K562 (cell line): ENCODE data around the gene KCNQ4.

Source experiments
- ADNP ChIP-seq: fragments of 200-800 bp; sonication (Bioruptor generic); IDR thresholded peaks from 2 replicates; pipeline ENCODE4 v1.6.1; 2016; ENCODE audit warnings: missing genetic modification characterization, missing compliant biosample characterization
- EP300 ChIP-seq: IDR thresholded peaks from 2 replicates; pipeline ENCODE4 v1.6.1; 2012; ENCODE audit warnings: low read length, improper control_type of control experiment
- FOXM1 ChIP-seq, 2 experiments: fragments of 450-650 bp in 1 of 2; sonication (generic) in 1 of 2; formaldehyde crosslinking in 1 of 2; IDR thresholded peaks; 2 replicates each; pipeline versions ENCODE4 v1.6.1 to v1.9.0; 2017 to 2022; ENCODE audit warnings: low read depth in 2 of 2, mild to moderate bottlenecking in 2 of 2, missing genetic modification reagents in 1 of 2, moderate library complexity in 1 of 2
- HMGN3 ChIP-seq: IDR thresholded peaks from 2 replicates; pipeline ENCODE4 v1.6.1; 2011; ENCODE audit warnings: borderline replicate concordance, low read depth, mild to moderate bottlenecking, mixed read lengths, low read length; ENCODE audit not compliant: insufficient read length; ENCODE audit errors: extremely low read depth
- MXI1 ChIP-seq: IDR thresholded peaks from 2 replicates; pipeline ENCODE4 v1.6.1; 2011; ENCODE audit warnings: low read depth, mild to moderate bottlenecking, improper control_type of control experiment, low read length
- SP1 ChIP-seq: sonication (generic); formaldehyde crosslinking; IDR thresholded peaks from 2 replicates; pipeline ENCODE4 v1.8.1; 2022; ENCODE audit warnings: mild to moderate bottlenecking, missing genetic modification reagents
- TAF1 ChIP-seq: IDR thresholded peaks from 2 replicates; pipeline ENCODE4 v1.6.1; 2011; ENCODE audit warnings: mild to moderate bottlenecking, low read length, moderate library complexity; ENCODE audit not compliant: insufficient read depth, control insufficient read depth, severe bottlenecking; ENCODE audit errors: extremely low read depth
- THRAP3 ChIP-seq: fragments of 450-650 bp; IDR thresholded peaks from 2 replicates; pipeline ENCODE4 v1.6.1; 2016; ENCODE audit warnings: mild to moderate bottlenecking, inconsistent platforms, borderline replicate concordance
- TF ChIP-seq, protein P1 (sequence below): fragments of 200-800 bp; sonication (Bioruptor generic); IDR thresholded peaks from 2 replicates; pipeline ENCODE4 v1.6.1; 2016; ENCODE audit warnings: missing genetic modification characterization, missing compliant biosample characterization
- TF ChIP-seq, protein P2 (sequence below), 3 experiments: IDR thresholded peaks in 2 of 3; conservative IDR thresholded peaks in 1 of 3; 2 replicates each; pipeline ENCODE4 v1.5.1; 2011 to 2012; ENCODE audit warnings: low read length in 3 of 3, mild to moderate bottlenecking in 3 of 3, control low read depth in 2 of 3, improper control_type of control experiment in 1 of 3, inconsistent platforms in 1 of 3, low read depth in 1 of 3, mixed read lengths in 1 of 3, moderate library complexity in 1 of 3; ENCODE audit not compliant: insufficient read depth in 2 of 3
- TF ChIP-seq, protein P3 (sequence below): sonication (generic); formaldehyde crosslinking; IDR thresholded peaks from 2 replicates; pipeline ENCODE4 v1.9.0; 2022; ENCODE audit warnings: mild to moderate bottlenecking, missing genetic modification reagents

DNA sequence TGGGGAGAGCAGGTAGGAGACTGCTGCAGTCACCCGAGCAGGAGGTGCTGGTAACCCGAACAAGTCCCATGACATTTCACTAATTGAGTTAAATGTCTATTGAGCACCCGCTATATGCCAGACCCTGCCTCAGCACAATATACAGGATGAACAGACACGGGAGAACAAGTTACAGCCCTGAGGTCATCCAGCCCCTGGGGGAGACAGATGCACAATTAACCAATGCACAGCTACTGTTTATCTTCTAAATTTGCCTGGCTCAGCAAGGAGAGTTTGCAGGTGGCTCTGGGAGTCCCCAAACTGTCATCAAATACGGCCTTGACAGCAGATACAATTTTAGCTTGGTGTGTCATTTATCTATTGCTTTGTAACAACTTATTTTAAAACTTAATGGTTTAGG, 60.5 kb downstream of the KCNQ4 start:
- TF ChIP-seq FOXM1 (IDR thresholded peaks at IDR 0.05; ENCODE audit: low read depth) (no peak), FOXM1 (CRISPR knock-in tag; IDR thresholded peaks at IDR 0.05; ENCODE audit: low read depth) (no peak), TAF1 (no peak), SP1 (CRISPR knock-in tag) (no peak), HMGN3 (no peak), MXI1 (no peak), EP300 (no peak), THRAP3 (no peak), ADNP (tag) (no peak)
- TF ChIP-seq, protein P1, sequence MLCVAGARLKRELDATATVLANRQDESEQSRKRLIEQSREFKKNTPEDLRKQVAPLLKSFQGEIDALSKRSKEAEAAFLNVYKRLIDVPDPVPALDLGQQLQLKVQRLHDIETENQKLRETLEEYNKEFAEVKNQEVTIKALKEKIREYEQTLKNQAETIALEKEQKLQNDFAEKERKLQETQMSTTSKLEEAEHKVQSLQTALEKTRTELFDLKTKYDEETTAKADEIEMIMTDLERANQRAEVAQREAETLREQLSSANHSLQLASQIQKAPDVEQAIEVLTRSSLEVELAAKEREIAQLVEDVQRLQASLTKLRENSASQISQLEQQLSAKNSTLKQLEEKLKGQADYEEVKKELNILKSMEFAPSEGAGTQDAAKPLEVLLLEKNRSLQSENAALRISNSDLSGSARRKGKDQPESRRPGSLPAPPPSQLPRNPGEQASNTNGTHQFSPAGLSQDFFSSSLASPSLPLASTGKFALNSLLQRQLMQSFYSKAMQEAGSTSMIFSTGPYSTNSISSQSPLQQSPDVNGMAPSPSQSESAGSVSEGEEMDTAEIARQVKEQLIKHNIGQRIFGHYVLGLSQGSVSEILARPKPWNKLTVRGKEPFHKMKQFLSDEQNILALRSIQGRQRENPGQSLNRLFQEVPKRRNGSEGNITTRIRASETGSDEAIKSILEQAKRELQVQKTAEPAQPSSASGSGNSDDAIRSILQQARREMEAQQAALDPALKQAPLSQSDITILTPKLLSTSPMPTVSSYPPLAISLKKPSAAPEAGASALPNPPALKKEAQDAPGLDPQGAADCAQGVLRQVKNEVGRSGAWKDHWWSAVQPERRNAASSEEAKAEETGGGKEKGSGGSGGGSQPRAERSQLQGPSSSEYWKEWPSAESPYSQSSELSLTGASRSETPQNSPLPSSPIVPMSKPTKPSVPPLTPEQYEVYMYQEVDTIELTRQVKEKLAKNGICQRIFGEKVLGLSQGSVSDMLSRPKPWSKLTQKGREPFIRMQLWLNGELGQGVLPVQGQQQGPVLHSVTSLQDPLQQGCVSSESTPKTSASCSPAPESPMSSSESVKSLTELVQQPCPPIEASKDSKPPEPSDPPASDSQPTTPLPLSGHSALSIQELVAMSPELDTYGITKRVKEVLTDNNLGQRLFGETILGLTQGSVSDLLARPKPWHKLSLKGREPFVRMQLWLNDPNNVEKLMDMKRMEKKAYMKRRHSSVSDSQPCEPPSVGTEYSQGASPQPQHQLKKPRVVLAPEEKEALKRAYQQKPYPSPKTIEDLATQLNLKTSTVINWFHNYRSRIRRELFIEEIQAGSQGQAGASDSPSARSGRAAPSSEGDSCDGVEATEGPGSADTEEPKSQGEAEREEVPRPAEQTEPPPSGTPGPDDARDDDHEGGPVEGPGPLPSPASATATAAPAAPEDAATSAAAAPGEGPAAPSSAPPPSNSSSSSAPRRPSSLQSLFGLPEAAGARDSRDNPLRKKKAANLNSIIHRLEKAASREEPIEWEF: no peak
- TF ChIP-seq, protein P2, sequence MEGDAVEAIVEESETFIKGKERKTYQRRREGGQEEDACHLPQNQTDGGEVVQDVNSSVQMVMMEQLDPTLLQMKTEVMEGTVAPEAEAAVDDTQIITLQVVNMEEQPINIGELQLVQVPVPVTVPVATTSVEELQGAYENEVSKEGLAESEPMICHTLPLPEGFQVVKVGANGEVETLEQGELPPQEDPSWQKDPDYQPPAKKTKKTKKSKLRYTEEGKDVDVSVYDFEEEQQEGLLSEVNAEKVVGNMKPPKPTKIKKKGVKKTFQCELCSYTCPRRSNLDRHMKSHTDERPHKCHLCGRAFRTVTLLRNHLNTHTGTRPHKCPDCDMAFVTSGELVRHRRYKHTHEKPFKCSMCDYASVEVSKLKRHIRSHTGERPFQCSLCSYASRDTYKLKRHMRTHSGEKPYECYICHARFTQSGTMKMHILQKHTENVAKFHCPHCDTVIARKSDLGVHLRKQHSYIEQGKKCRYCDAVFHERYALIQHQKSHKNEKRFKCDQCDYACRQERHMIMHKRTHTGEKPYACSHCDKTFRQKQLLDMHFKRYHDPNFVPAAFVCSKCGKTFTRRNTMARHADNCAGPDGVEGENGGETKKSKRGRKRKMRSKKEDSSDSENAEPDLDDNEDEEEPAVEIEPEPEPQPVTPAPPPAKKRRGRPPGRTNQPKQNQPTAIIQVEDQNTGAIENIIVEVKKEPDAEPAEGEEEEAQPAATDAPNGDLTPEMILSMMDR (IDR thresholded peaks at IDR 0.05 in 2 of 3, conservative IDR thresholded peaks at IDR 0.05 in 1 of 3; ENCODE audit: insufficient read depth in 2 of 3, low read depth in 1 of 3, low read length in 3 of 3): no peak
- TF ChIP-seq, protein P3, sequence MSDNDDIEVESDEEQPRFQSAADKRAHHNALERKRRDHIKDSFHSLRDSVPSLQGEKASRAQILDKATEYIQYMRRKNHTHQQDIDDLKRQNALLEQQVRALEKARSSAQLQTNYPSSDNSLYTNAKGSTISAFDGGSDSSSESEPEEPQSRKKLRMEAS (CRISPR knock-in tag): no peak
